Rectal smooth muscle tissue (tissue), 1 donor: ENCODE measurements around the gene HMG20B.
A peak's percentile ranks its signal among the peaks of the same experiment; 100 is the strongest.

Source experiments
- H3K27ac ChIP-seq: one replicate; pipeline ENCODE4 v1.7.0; 2013; ENCODE audit warnings: low read depth, low read length, inconsistent platforms
- H3K27me3 ChIP-seq: one replicate; pipeline ENCODE4 v1.7.0; 2013; ENCODE audit warnings: low read length; ENCODE audit not compliant: control insufficient read depth, insufficient read depth
- H3K36me3 ChIP-seq: one replicate; pipeline ENCODE4 v1.7.0; 2013; ENCODE audit warnings: low read length; ENCODE audit not compliant: control insufficient read depth, insufficient read depth
- H3K4me1 ChIP-seq: one replicate; pipeline ENCODE4 v1.7.0; 2013; ENCODE audit warnings: low read length; ENCODE audit not compliant: control insufficient read depth, insufficient read depth
- H3K4me3 ChIP-seq: one replicate; pipeline ENCODE4 v1.7.0; 2013; ENCODE audit warnings: low read length
- H3K9ac ChIP-seq: one replicate; pipeline ENCODE4 v1.7.0; 2013; ENCODE audit warnings: low read length

Gene HMG20B

DNA sequence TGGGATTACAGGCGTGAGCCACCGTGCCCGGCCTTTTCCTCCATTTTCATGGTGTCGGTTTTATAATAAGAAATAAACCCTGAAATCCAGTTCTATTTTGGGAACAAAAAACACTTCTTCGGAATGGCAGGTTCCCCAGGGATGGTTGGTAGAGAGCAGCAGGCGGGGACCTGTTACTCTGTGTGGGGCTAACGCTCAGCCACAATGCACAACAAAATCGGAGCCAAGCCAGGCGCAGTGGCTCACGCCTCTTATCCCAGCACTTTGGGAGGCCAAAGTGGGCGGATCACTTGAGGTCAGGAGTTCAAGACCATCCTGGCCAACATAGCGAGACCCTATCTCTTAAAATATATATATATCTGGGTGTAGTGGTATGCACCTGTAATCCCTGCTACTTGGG, 28.3 kb downstream of the HMG20B start:
- Histone ChIP-seq H3K27me3 (no peaks in the 10 kb centered on the region), H3K9ac (no peak overlapping the region), H3K4me3 (no peak overlapping the region), H3K4me1 (no peaks in the 10 kb centered on the region), H3K27ac (no peak overlapping the region), H3K36me3 (no peaks in the 10 kb centered on the region)

- no peaks in the 10 kb centered on the region for H3K4me1 ChIP-seq
- no peak overlapping the region for H3K27ac ChIP-seq
- H3K4me3 ChIP-seq = no peak overlapping the region
- H3K9ac ChIP-seq = no peak overlapping the region
- no peaks in the 10 kb centered on the region for H3K27me3 ChIP-seq
- no peaks in the 10 kb centered on the region for H3K36me3 ChIP-seq
Measured at GRCh38 chr19:3603121-3603811, 30.5 kb downstream of the HMG20B start.

DNA sequence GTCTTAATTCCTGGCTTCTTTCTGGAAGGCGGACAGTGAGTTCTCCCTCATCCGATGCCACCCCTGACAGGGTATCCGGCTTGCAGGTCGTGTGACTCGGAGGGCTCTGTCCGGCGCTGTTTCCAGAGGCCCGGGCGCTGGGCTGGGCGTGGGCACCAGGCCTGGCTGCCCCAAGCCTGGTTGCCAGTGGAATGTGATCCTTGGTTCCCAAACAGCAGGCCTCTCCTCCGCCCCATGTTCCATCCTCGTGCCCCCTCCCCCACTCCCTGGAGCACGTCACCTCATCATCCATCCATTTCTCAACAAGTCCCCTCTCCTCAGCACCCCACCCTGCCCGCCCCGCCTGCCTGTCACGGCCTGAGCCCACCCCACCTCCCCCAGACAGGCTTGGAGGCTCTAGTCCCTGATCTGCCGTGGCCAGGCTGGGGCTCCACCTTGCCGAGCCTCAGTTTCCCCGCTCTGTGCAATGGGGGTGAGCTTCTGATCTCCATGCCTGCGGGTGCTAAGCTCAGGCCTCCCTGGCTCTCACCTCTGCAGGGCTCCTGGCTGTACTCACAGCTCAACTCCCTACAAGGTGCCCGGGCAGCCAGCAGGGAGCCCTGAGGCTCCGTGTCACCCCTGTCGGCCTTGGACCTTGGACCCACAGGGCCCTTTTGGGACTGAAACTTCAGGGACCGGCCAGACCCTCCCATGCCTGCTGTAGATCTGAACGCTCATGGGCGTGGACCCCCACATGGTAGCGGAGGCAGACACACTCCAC, 31.7 kb downstream of the HMG20B start:
- Histone ChIP-seq H3K4me1 (no peaks in the 10 kb centered on the region), H3K4me3 (no peak overlapping the region), H3K36me3 (no peaks in the 10 kb centered on the region), H3K27me3 (no peaks in the 10 kb centered on the region), H3K9ac (no peak overlapping the region), H3K27ac (no peak overlapping the region)

- H3K36me3 ChIP-seq = no peaks in the 10 kb centered on the region
- H3K4me3 ChIP-seq = no peak overlapping the region
- H3K4me1 ChIP-seq = no peaks in the 10 kb centered on the region
- H3K9ac ChIP-seq = no peak overlapping the region
- H3K27me3 ChIP-seq = no peaks in the 10 kb centered on the region
- H3K27ac ChIP-seq = no peak overlapping the region
Measured at GRCh38 chr19:3604987-3605343, 32.2 kb downstream of the HMG20B start.

GRCh38 chr19:3605361-3605760, 32.6 kb downstream of the HMG20B start:
- Histone ChIP-seq H3K4me1 (no peaks in the 10 kb centered on the region), H3K27ac (no peak overlapping the region), H3K4me3 (peak overlapping the region; percentile 68), H3K27me3 (no peaks in the 10 kb centered on the region), H3K36me3 (peaks cover 2% of the 10 kb centered on the region), H3K9ac (no peak overlapping the region)

GRCh38 chr19:3605770-3606169, 33.0 kb downstream of the HMG20B start:
- Histone ChIP-seq H3K27ac (no peak overlapping the region), H3K36me3 (peaks cover 2% of the 10 kb centered on the region), H3K4me1 (no peaks in the 10 kb centered on the region), H3K9ac (no peak overlapping the region), H3K27me3 (no peaks in the 10 kb centered on the region), H3K4me3 (peak overlapping the region; percentile 68)

DNA sequence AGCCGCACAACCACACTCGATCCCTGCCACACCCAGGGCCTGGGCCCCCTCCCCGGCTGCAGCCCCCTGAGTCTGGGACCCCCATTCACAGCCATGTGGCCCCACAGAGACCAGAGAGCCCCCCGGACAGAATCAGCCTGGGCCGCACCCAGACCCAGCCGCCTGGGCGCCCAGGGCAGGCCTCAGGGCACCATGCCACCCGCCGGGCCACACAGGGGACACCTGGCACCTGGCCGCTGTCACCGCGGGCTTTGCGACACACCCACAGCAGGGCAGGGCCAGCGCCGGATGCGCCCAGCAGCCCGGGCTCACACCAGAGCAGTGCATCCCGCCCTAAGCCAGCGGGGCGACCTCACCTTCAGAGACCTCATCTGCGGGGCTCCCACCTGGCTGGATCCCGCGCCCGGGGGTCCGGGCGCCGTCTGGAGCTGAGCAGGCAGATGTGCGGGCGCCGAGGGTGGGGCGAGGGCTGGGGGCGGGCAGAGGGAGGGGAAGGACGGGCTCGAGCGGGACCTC, 33.5 kb downstream of the HMG20B start:
- no peak overlapping the region for H3K27ac ChIP-seq
- no peaks in the 10 kb centered on the region for H3K4me1 ChIP-seq
- H3K27me3 ChIP-seq = no peaks in the 10 kb centered on the region
- H3K9ac ChIP-seq = no peak overlapping the region
- H3K36me3 ChIP-seq = peaks cover 2% of the 10 kb centered on the region
- peak overlapping the region; percentile 68 for H3K4me3 ChIP-seq

GRCh38 chr19:3606690-3607289, 34.0 kb downstream of the HMG20B start, which contains the start of gene TBXA2R:
TSS of gene TBXA2R (minus strand) at chr19:3606875. CDS start at chr19:3600634, 6,241 bp downstream.
- H3K9ac ChIP-seq = peak within 1 kb of the TSS; percentile 6
- peaks cover 6% of the 10 kb centered on the region for H3K36me3 ChIP-seq
- no peaks in the 10 kb centered on the region for H3K27me3 ChIP-seq
- H3K27ac ChIP-seq = peak within 1 kb of the TSS; percentile 64
- H3K4me3 ChIP-seq = peak within 1 kb of the TSS; percentile 68
- no peaks in the 10 kb centered on the region for H3K4me1 ChIP-seq

- Histone ChIP-seq H3K4me1 (no peaks in the 10 kb centered on the region), H3K27me3 (no peaks in the 10 kb centered on the region), H3K9ac (peak overlapping the region; percentile 6), H3K4me3 (peak overlapping the region; percentile 68), H3K36me3 (peaks cover 9% of the 10 kb centered on the region), H3K27ac (peak overlapping the region; percentile 64)
Measured at GRCh38 chr19:3607303-3608078, 34.7 kb downstream of the HMG20B start.

- Histone ChIP-seq H3K9ac (no peak overlapping the region), H3K27ac (no peak overlapping the region), H3K36me3 (peaks cover 9% of the 10 kb centered on the region), H3K4me3 (peak overlapping the region; percentile 68), H3K27me3 (no peaks in the 10 kb centered on the region), H3K4me1 (peaks cover under 1% of the 10 kb centered on the region)
Measured at GRCh38 chr19:3608079-3608641, 35.4 kb downstream of the HMG20B start.

GRCh38 chr19:3608750-3609322, 36.1 kb downstream of the HMG20B start:
- H3K36me3 ChIP-seq = peaks cover 9% of the 10 kb centered on the region
- no peak overlapping the region for H3K4me3 ChIP-seq
- H3K27me3 ChIP-seq = no peaks in the 10 kb centered on the region
- H3K9ac ChIP-seq = no peak overlapping the region
- no peak overlapping the region for H3K27ac ChIP-seq
- H3K4me1 ChIP-seq = peaks cover 7% of the 10 kb centered on the region
